Sigmoid colon (tissue), 7 donors: Measurements from ENCODE around the gene MRPS7. TPM values are rescaled to one million over a fixed set of nuclear protein-coding genes. Genes with fewer than 3 reads are reported as not detected.

Experiments used
- DNase-seq: peaks from one replicate; pipeline ENCODE4 v3.0.0-alpha.2; 2019
- H3K27ac ChIP-seq, 4 donors: fragments of 200-600 bp; sonication (generic); one replicate each; pipeline ENCODE4 v1.5.1; 2016 to 2019; ENCODE audit warnings: mild to moderate bottlenecking in 1 of 4
- H3K27me3 ChIP-seq, 3 donors: fragments of 200-600 bp; sonication (generic); one replicate each; pipeline ENCODE4 v1.5.1; 2019; ENCODE audit warnings: mild to moderate bottlenecking in 1 of 3
- H3K36me3 ChIP-seq, 4 donors: fragments of 200-600 bp; sonication (generic); one replicate each; pipeline ENCODE4 v1.5.1; 2016 to 2019
- H3K4me1 ChIP-seq, 4 donors: fragments of 200-600 bp; sonication (generic); one replicate each; pipeline ENCODE4 v1.5.1; 2017 to 2019
- H3K4me3 ChIP-seq, 4 donors: fragments of 200-600 bp; sonication (generic); one replicate each; pipeline ENCODE4 v1.5.1; 2017 to 2019; ENCODE audit warnings: mild to moderate bottlenecking in 2 of 4, moderate library complexity in 1 of 4
- H3K9me3 ChIP-seq, 4 donors: fragments of 200-600 bp in 3 of 4; sonication (generic) in 3 of 4; one replicate each; pipeline versions ENCODE4 v1.5.1 to v1.6.1; 2013 to 2019
- CTCF ChIP-seq, 4 experiments: fragments of 450-650 bp in 3 of 4; fragments of 200-600 bp in 1 of 4; IDR thresholded peaks; one replicate each; pipeline ENCODE4 v1.5.1; 2016 to 2019; ENCODE audit warnings: antibody characterized with exemption in 4 of 4, mild to moderate bottlenecking in 3 of 4, moderate library complexity in 2 of 4
- EP300 ChIP-seq, 4 donors: sonication (generic); formaldehyde crosslinking; IDR thresholded peaks; one replicate each; pipeline ENCODE4 v1.6.1; 2017; ENCODE audit warnings: antibody characterized with exemption in 4 of 4
- POLR2A ChIP-seq, 2 donors: fragments of 450-650 bp; IDR thresholded peaks; one replicate each; pipeline ENCODE4 v1.6.1; 2016; ENCODE audit warnings: antibody characterized with exemption in 2 of 2, mild to moderate bottlenecking in 2 of 2, moderate library complexity in 2 of 2
- POLR2AphosphoS5 ChIP-seq, 4 donors: sonication (generic); formaldehyde crosslinking; IDR thresholded peaks; one replicate each; pipeline ENCODE4 v1.6.1; 2017; ENCODE audit warnings: antibody characterized with exemption in 4 of 4
- WGBS, 2 donors: extraction: QIAGEN DNeasy Blood & Tissue Kit; methylation state at CpG; one replicate each; pipeline ENCODE4 v1.1.7; 2013; 5-methylcytosine and 5-hydroxymethylcytosine counted together
- intact Hi-C: fragments of 100-400 bp; cut with DNase I; formaldehyde crosslinking; loops from one replicate; pipeline ENCODE4 v1.15.1; 2023
- polyA plus RNA-seq, 3 donors: library from polyadenylated mRNA; stranded (reverse); fragments of 200-250 nt; gene quantifications; one replicate each; pipeline ENCODE4 v1.2.3, GENCODE V29; 2013
- total RNA-seq, 4 donors: library from RNA; depleted of rRNA; stranded (reverse); fragments of >200 nt; gene quantifications; one replicate each; pipeline ENCODE4 v1.1.0, GENCODE V29; 2016
- donor health status: healthy with polysubstance abuse.
- donor health status: Bipolar disorder and iron deficiency.
- donor health status: healthy.

The MRPS7 gene
- total and polyA plus RNA-seq, 7 donors, result 26.6 to 96.4 (median 51.5) TPM

- no peak for DNase-seq
- no peaks in the 10 kb centered on the region for H3K27me3 ChIP-seq
- peaks cover 0 to 28% (median 22%) of the 10 kb centered on the region in 4 donors for H3K4me1 ChIP-seq
- intact Hi-C loops, result no loop called here
- no peaks in the 10 kb centered on the region for H3K9me3 ChIP-seq
- peaks cover 14 to 43% (median 25%) of the 10 kb centered on the region in 4 donors for H3K36me3 ChIP-seq
- 30 to 62% methylated on average over 14 of the region's 14 CpGs for WGBS, 2 donors
- H3K27ac ChIP-seq, result no peak overlapping the region
- H3K4me3 ChIP-seq, result no peak overlapping the region
- no peak for TF ChIP-seq POLR2A (IDR thresholded peaks at IDR 0.05)
- TF ChIP-seq EP300 (IDR thresholded peaks at IDR 0.05), result no peak
- no peak for TF ChIP-seq POLR2AphosphoS5 (IDR thresholded peaks at IDR 0.05)
- no peak for TF ChIP-seq CTCF (IDR thresholded peaks at IDR 0.05)
Measured at GRCh38 chr17:75267411-75268232, 5.9 kb downstream of the MRPS7 start.

GRCh38 chr17:75269844-75270217, 8.2 kb downstream of the MRPS7 start:
- Histone ChIP-seq H3K4me3 (peak overlapping the region; percentile 79 to 93 (median 87)), H3K36me3 (peaks cover 10 to 23% (median 20%) of the 10 kb centered on the region in 4 donors), H3K27me3 (no peaks in the 10 kb centered on the region), H3K27ac (peak overlapping the region; percentile 94 to 99 (median 96)), H3K9me3 (no peaks in the 10 kb centered on the region), H3K4me1 (peaks cover 0 to 32% (median 25%) of the 10 kb centered on the region in 4 donors)
- TF ChIP-seq CTCF (IDR thresholded peaks at IDR 0.05) (no peak), POLR2A (IDR thresholded peaks at IDR 0.05) (no peak), POLR2AphosphoS5 (IDR thresholded peaks at IDR 0.05) (no peak), EP300 (IDR thresholded peaks at IDR 0.05) (no peak)
- DNase-seq, result no peak
- intact Hi-C loops, result loop anchor here (2.0 to 5.0 kb wide), 3 partner anchors 19 to 247 kb away; partner anchors contain the start of genes CASKIN2, GRB2, SLC25A19 and TSEN54
- 14 to 27% methylated on average over 6 of the region's 6 CpGs for WGBS, 2 donors

GRCh38 chr17:75270218-75270965, 8.7 kb downstream of the MRPS7 start:
- H3K4me1 ChIP-seq, result peaks cover 0 to 32% (median 25%) of the 10 kb centered on the region in 4 donors
- intact Hi-C loops, result loop anchor here (2.0 to 5.0 kb wide), 3 partner anchors 18 to 247 kb away; partner anchors contain the start of genes CASKIN2, GRB2, SLC25A19 and TSEN54
- TF ChIP-seq POLR2AphosphoS5 (IDR thresholded peaks at IDR 0.05) (peak; percentile 36 to 71 (median 46)), POLR2A (IDR thresholded peaks at IDR 0.05) (peak in 1 of 2 donors; percentile 9), CTCF (IDR thresholded peaks at IDR 0.05) (peak in 2 of 4 experiments; percentile 16 to 49), EP300 (IDR thresholded peaks at IDR 0.05) (no peak)
- 1% methylated on average over 47 of the region's 47 CpGs for WGBS, 2 donors
- no peaks in the 10 kb centered on the region for H3K27me3 ChIP-seq
- DNase-seq, result peak; percentile 88
- H3K36me3 ChIP-seq, result peaks cover 6 to 17% (median 17%) of the 10 kb centered on the region in 4 donors
- peak overlapping the region; percentile 79 to 93 (median 87) for H3K4me3 ChIP-seq
- H3K9me3 ChIP-seq, result no peaks in the 10 kb centered on the region
- peak overlapping the region; percentile 94 to 99 (median 96) for H3K27ac ChIP-seq

- intact Hi-C loops, result loop anchor here (2.0 to 5.0 kb wide), 3 partner anchors 18 to 246 kb away; partner anchors contain the start of genes CASKIN2, GRB2, SLC25A19 and TSEN54
- H3K27ac ChIP-seq, result peak within 1 kb of the TSS; percentile 94 to 99 (median 96)
- no peaks in the 10 kb centered on the region for H3K27me3 ChIP-seq
- H3K36me3 ChIP-seq, result peaks cover 1 to 12% (median 12%) of the 10 kb centered on the region in 4 donors
- DNase-seq, result no peak
- peak within 1 kb of the TSS; percentile 79 to 93 (median 87) for H3K4me3 ChIP-seq
- H3K4me1 ChIP-seq, result peaks cover 0 to 32% (median 25%) of the 10 kb centered on the region in 4 donors
- no peaks in the 10 kb centered on the region for H3K9me3 ChIP-seq
- TF ChIP-seq POLR2AphosphoS5 (IDR thresholded peaks at IDR 0.05) (no peak), EP300 (IDR thresholded peaks at IDR 0.05) (no peak), POLR2A (IDR thresholded peaks at IDR 0.05) (no peak), CTCF (IDR thresholded peaks at IDR 0.05) (no peak)
- 0 to 1% methylated on average over 39 of the region's 39 CpGs for WGBS, 2 donors
Measured at GRCh38 chr17:75270966-75271232, 9.2 kb downstream of the MRPS7 start, which contains the start of gene MIF4GD. Gene MIF4GD, minus strand, starts transcription at chr17:75271231. Its CDS starts 1,036 bp downstream, at chr17:75270195.
